ENCODE data around the gene STING1. TPM values are rescaled to one million over a fixed set of nuclear protein-coding genes. Genes with fewer than 3 reads are reported as not detected.

STING1 gene
- total RNA-seq, 1 experiment from 2014 or later = 1.6 TPM

DNA sequence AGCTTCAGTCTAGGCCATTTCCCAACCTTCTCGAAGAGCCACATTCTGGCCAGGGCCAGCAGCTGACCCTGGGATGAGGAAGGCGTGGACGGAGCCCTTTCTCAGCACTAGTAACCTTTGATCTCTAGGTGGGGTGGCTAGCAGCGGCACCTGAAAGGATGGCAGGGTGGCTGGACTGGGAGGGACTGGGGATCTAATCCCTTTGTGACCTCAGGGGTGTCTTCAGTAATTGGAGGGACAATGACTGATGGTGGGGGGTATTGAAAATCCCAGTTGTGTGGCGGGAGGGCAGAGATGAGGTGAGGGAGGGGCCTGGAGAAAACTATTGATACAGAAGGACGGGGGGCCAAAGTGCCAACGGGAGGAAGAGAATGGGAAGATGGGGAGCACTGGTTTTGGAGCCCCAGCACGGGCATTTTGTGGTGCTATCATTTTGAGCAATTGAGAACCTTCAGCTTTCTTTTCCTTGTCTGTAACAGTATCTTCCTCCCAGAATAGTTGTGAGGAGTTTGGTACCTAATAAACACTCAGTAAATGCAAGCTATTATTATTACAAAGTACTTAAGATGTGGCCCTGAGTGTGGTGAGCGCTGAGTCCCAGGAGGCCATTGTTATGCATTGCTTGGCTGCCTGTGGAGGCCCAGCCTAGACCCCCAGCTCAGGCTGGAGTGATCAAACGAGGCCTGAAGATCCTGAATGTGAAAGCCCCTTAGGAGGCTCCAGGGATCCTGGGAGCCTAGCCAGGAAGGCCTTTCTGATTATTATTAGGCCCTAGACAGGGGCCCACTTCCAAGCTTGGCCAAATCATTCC, 41.3 kb upstream of the STING1 start (continued):
- TF ChIP-seq MYBL2 (CRISPR knock-in tag; IDR thresholded peaks at IDR 0.05) (no peak), ETV6 (CRISPR knock-in tag; IDR thresholded peaks at IDR 0.05) (peak; percentile 40; the same call in 1 of the 2 replicates), GABPB1 (CRISPR knock-in tag; IDR thresholded peaks at IDR 0.05) (no peak), CBFB (CRISPR knock-in tag; IDR thresholded peaks at IDR 0.05; ENCODE audit: low read depth) (no peak), ZNF396 (CRISPR knock-in tag; IDR thresholded peaks at IDR 0.05; ENCODE audit: borderline replicate concordance) (0 out of 2 replicates have a peak, but pooled peaks have one; percentile 14), ZNF219 (CRISPR knock-in tag; IDR thresholded peaks at IDR 0.05; ENCODE audit: borderline replicate concordance) (no peak), ZNF138 (CRISPR knock-in tag; conservative IDR thresholded peaks at IDR 0.05) (no peak), NFATC4 (CRISPR knock-in tag; IDR thresholded peaks at IDR 0.05) (no peak), SOX15 (CRISPR knock-in tag; IDR thresholded peaks at IDR 0.05) (no peak), TEAD1 (CRISPR knock-in tag; IDR thresholded peaks at IDR 0.05) (peak; percentile 51; the same call in 1 of the 2 replicates), TEAD4 (CRISPR knock-in tag; IDR thresholded peaks at IDR 0.05) (no peak), GTF2I (CRISPR knock-in tag; conservative IDR thresholded peaks at IDR 0.05) (peak; percentile 74; the same call in 1 of the 2 replicates), ELF4 (CRISPR knock-in tag; IDR thresholded peaks at IDR 0.05; ENCODE audit: low read depth) (no peak), ZBTB21 (CRISPR knock-in tag; IDR thresholded peaks at IDR 0.05; ENCODE audit: borderline replicate concordance) (no peak), TCF7 (CRISPR knock-in tag; IDR thresholded peaks at IDR 0.05; ENCODE audit: low read depth) (no peak), ZNF416 (CRISPR knock-in tag; IDR thresholded peaks at IDR 0.05) (no peak), CREB1 (CRISPR knock-in tag; IDR thresholded peaks at IDR 0.05) (no peak), NR2C2 (CRISPR knock-in tag; IDR thresholded peaks at IDR 0.05) (no peak)
- TF ChIP-seq, protein P1, sequence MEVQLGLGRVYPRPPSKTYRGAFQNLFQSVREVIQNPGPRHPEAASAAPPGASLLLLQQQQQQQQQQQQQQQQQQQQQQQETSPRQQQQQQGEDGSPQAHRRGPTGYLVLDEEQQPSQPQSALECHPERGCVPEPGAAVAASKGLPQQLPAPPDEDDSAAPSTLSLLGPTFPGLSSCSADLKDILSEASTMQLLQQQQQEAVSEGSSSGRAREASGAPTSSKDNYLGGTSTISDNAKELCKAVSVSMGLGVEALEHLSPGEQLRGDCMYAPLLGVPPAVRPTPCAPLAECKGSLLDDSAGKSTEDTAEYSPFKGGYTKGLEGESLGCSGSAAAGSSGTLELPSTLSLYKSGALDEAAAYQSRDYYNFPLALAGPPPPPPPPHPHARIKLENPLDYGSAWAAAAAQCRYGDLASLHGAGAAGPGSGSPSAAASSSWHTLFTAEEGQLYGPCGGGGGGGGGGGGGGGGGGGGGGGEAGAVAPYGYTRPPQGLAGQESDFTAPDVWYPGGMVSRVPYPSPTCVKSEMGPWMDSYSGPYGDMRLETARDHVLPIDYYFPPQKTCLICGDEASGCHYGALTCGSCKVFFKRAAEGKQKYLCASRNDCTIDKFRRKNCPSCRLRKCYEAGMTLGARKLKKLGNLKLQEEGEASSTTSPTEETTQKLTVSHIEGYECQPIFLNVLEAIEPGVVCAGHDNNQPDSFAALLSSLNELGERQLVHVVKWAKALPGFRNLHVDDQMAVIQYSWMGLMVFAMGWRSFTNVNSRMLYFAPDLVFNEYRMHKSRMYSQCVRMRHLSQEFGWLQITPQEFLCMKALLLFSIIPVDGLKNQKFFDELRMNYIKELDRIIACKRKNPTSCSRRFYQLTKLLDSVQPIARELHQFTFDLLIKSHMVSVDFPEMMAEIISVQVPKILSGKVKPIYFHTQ (CRISPR knock-in tag; IDR thresholded peaks at IDR 0.05) = no peak
- TF ChIP-seq, protein P2, sequence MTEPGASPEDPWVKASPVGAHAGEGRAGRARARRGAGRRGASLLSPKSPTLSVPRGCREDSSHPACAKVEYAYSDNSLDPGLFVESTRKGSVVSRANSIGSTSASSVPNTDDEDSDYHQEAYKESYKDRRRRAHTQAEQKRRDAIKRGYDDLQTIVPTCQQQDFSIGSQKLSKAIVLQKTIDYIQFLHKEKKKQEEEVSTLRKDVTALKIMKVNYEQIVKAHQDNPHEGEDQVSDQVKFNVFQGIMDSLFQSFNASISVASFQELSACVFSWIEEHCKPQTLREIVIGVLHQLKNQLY (CRISPR knock-in tag; IDR thresholded peaks at IDR 0.05) = no peak
- TF ChIP-seq, protein P3, sequence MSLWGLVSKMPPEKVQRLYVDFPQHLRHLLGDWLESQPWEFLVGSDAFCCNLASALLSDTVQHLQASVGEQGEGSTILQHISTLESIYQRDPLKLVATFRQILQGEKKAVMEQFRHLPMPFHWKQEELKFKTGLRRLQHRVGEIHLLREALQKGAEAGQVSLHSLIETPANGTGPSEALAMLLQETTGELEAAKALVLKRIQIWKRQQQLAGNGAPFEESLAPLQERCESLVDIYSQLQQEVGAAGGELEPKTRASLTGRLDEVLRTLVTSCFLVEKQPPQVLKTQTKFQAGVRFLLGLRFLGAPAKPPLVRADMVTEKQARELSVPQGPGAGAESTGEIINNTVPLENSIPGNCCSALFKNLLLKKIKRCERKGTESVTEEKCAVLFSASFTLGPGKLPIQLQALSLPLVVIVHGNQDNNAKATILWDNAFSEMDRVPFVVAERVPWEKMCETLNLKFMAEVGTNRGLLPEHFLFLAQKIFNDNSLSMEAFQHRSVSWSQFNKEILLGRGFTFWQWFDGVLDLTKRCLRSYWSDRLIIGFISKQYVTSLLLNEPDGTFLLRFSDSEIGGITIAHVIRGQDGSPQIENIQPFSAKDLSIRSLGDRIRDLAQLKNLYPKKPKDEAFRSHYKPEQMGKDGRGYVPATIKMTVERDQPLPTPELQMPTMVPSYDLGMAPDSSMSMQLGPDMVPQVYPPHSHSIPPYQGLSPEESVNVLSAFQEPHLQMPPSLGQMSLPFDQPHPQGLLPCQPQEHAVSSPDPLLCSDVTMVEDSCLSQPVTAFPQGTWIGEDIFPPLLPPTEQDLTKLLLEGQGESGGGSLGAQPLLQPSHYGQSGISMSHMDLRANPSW (CRISPR knock-in tag; conservative IDR thresholded peaks at IDR 0.05; ENCODE audit: low read depth) = no peak
- TF ChIP-seq, protein P4, sequence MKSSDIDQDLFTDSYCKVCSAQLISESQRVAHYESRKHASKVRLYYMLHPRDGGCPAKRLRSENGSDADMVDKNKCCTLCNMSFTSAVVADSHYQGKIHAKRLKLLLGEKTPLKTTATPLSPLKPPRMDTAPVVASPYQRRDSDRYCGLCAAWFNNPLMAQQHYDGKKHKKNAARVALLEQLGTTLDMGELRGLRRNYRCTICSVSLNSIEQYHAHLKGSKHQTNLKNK (CRISPR knock-in tag; IDR thresholded peaks at IDR 0.05) = peak; percentile 58; the same call in 1 of the 2 replicates
- TF ChIP-seq, protein P5, sequence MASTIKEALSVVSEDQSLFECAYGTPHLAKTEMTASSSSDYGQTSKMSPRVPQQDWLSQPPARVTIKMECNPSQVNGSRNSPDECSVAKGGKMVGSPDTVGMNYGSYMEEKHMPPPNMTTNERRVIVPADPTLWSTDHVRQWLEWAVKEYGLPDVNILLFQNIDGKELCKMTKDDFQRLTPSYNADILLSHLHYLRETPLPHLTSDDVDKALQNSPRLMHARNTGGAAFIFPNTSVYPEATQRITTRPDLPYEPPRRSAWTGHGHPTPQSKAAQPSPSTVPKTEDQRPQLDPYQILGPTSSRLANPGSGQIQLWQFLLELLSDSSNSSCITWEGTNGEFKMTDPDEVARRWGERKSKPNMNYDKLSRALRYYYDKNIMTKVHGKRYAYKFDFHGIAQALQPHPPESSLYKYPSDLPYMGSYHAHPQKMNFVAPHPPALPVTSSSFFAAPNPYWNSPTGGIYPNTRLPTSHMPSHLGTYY (CRISPR knock-in tag; IDR thresholded peaks at IDR 0.05) = no peak; the same call in 1 of the 2 replicates
- TF ChIP-seq, protein P6, sequence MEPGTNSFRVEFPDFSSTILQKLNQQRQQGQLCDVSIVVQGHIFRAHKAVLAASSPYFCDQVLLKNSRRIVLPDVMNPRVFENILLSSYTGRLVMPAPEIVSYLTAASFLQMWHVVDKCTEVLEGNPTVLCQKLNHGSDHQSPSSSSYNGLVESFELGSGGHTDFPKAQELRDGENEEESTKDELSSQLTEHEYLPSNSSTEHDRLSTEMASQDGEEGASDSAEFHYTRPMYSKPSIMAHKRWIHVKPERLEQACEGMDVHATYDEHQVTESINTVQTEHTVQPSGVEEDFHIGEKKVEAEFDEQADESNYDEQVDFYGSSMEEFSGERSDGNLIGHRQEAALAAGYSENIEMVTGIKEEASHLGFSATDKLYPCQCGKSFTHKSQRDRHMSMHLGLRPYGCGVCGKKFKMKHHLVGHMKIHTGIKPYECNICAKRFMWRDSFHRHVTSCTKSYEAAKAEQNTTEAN (CRISPR knock-in tag; IDR thresholded peaks at IDR 0.05) = peak; percentile 51; the same call in 1 of the 2 replicates
- TF ChIP-seq, protein P7, sequence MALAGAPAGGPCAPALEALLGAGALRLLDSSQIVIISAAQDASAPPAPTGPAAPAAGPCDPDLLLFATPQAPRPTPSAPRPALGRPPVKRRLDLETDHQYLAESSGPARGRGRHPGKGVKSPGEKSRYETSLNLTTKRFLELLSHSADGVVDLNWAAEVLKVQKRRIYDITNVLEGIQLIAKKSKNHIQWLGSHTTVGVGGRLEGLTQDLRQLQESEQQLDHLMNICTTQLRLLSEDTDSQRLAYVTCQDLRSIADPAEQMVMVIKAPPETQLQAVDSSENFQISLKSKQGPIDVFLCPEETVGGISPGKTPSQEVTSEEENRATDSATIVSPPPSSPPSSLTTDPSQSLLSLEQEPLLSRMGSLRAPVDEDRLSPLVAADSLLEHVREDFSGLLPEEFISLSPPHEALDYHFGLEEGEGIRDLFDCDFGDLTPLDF (CRISPR knock-in tag; IDR thresholded peaks at IDR 0.05) = no peak
- TF ChIP-seq, protein P8, sequence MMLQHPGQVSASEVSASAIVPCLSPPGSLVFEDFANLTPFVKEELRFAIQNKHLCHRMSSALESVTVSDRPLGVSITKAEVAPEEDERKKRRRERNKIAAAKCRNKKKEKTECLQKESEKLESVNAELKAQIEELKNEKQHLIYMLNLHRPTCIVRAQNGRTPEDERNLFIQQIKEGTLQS (CRISPR knock-in tag; conservative IDR thresholded peaks at IDR 0.05) = no peak
- TF ChIP-seq, protein P9, sequence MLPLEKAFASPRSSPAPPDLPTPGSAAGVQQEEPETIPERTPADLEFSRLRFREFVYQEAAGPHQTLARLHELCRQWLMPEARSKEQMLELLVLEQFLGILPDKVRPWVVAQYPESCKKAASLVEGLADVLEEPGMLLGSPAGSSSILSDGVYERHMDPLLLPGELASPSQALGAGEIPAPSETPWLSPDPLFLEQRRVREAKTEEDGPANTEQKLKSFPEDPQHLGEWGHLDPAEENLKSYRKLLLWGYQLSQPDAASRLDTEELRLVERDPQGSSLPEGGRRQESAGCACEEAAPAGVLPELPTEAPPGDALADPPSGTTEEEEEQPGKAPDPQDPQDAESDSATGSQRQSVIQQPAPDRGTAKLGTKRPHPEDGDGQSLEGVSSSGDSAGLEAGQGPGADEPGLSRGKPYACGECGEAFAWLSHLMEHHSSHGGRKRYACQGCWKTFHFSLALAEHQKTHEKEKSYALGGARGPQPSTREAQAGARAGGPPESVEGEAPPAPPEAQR (CRISPR knock-in tag; IDR thresholded peaks at IDR 0.05) = peak; percentile 71; the same call in 1 of the 2 replicates
